ENCODE measurements around the gene CACNA1C.
"Not testable (repeated sequence)": the region's sequence is repeated elsewhere in the genome, so short reads cannot be mapped to it uniquely, and the experiment has no call there.

CACNA1C gene

GRCh38 chr12:2076728-2077127, 23.9 kb downstream of the CACNA1C start:
- DNase-seq = no peak

GRCh38 chr12:2080604-2081003, 27.8 kb downstream of the CACNA1C start:
- no peak for DNase-seq

DNA sequence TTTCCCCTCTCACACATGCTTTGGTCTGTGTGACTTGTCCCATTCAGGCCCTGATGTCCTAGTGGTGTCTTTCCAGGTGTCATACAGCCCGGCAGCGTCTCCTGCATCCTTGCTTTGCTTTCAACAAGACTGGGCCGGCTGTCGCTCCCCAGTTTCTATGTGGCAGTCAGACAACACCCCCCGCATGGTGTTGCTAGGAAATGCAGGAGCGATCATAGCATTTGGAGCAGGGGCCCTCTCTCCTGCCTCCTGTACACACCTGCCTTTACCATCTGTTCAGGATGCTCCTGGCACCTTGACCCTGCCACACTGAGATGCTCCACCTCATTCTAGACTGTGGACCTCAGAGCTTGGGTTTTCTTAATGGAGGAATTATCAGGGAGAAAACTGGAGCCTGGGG, 29.5 kb downstream of the CACNA1C start:
- no peak for DNase-seq

GRCh38 chr12:2083008-2083407, 30.2 kb downstream of the CACNA1C start:
- DNase-seq = no peak

GRCh38 chr12:2083561-2083960, 30.8 kb downstream of the CACNA1C start:
- DNase-seq = no peak

GRCh38 chr12:2084553-2085296, 31.9 kb downstream of the CACNA1C start:
- no peak for DNase-seq

DNA sequence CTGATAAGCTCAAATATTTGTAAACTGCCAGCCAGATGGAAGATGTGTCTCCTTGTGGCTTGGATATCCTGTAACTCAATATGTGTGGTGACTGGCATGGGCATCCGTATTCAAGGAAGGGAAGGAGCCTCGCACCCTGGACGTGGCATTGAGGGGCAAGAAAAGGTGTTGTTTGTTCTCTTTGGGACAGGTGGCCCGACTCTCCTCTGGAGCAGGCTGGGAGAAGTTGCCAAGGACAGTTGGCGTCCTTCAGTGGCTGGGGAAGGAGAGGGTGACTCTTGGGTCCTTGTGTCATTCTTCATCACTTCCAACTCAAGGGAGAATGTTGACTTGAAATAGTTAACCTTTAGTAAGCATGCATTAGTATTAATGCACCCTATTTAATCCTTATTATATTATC, 39.6 kb downstream of the CACNA1C start:
- no peak for DNase-seq

- no peak for DNase-seq
Observed at GRCh38 chr12:2092890-2093289, 40.1 kb downstream of the CACNA1C start.

DNA sequence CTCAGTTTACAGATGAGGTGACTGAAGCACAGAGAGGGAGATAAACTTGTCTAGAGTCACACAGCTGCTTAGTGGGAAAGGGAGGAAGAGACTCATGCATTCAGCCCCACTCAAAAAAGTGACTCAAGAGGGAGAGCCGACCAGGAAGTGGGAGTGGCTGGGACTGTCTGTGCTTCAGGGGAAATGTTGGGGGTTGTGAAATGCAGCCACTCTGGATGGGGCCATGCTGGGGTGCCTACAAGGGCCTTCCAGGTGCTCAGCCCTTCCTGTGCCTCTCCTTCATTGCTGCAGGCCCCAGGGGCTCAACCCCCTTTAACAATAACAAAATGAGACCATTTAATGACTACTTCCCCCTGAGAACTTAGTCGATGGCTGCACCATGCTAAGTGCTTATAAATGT, 41.8 kb downstream of the CACNA1C start:
- no peak for DNase-seq

DNA sequence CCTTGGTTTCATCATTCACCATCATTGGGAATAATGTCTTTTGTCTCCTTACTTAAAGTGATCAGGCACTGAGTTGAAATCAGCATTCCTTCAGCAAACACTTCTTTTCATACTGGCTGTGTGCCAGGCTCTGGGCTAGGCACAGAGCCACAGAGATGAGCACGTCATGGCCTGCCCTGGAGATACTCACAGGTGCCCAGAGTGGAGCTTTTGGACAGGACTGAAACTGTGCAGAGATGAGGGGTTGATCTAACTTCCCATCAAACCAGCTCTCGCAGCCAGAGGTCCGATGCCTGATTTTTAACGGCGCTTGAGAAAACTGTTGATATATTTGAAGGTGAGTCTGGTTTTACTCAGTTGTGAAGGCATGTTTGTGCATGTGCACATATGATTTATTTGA, 43.1 kb downstream of the CACNA1C start:
- no peak for DNase-seq

GRCh38 chr12:2097617-2098016, 44.8 kb downstream of the CACNA1C start:
- DNase-seq = no peak

DNA sequence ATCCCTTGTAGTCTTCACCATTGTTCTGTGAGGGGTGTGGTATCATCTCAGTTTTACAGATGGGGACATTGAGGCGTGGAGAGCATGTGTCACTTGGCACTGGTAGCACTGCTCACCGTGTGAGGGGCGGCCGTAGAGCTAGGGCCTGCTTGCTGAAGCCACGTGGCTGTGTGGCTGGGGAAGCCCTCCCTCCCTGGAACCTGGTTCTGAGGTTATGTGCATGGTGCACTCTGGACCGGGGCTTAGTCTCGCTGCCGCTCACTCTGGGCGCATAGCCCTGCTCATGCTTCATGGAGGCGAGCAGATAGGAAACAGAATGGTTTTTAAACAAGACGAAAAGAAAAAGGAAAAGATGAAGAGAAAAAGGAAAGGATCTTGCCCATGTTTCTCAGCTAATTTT, 46.1 kb downstream of the CACNA1C start:
- no peak for DNase-seq

DNA sequence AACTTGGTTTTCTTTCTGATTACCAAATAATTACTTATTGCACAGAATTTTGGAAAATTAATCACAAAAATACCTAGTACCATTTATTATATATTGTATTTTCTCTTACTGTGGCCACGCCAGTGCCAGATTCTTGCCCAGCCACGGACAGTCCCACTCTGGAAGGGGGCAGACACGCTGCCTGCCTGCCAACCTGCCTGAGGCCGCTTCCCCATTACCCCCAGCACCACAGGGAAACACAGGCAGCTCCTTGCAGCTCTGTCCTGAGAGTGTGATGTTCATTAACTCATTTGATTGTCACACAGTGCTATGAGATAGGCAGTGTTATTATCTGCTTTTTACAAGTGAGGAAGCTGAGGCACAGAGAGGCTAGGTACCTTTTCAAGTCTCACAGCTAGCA, 46.8 kb downstream of the CACNA1C start:
- no peak for DNase-seq

DNA sequence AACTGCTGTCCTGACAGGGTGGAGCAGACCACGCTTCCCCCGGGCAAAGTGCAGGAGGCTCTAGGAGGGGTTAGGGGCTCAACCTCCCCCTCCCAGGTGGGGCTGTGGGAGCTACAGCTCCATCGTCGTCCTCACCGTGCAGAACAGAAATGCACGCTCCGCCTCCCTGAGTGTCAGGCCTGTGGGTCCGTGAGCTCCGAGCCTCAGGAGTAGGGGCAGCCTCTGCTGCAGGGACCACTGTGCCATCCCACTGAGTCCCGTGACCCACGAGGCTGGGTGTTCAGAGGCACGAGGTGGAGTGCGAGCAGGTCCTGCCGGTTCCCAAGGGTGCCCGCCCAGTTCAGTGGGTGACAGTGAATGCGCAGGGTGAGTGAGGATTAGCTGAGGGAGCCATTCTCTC, 48.6 kb downstream of the CACNA1C start:
- no peak for DNase-seq

- no peak for DNase-seq
Observed at GRCh38 chr12:2101771-2102170, 49.0 kb downstream of the CACNA1C start.

DNA sequence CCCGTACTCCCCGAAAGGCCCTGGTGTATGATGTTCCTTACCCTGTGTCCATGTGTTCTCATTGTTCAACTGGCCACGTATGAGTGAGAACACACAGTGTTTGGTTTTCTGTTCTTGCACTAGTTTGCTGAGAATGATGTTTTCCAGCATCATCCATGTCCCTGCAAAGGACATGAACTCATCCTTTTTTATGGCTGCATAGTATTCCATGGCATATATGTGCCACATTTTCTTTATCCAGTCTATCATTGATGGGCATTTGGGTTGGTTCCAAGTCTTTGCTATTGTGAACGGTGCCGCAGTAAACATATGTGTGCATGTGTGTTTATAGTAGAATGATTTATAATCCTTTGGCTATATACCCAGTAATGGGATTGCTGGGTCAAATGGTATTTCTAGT, 49.9 kb downstream of the CACNA1C start:
- DNase-seq = not testable (repeated sequence)

GRCh38 chr12:2105387-2105786, 52.6 kb downstream of the CACNA1C start:
- DNase-seq = not testable (repeated sequence)

DNA sequence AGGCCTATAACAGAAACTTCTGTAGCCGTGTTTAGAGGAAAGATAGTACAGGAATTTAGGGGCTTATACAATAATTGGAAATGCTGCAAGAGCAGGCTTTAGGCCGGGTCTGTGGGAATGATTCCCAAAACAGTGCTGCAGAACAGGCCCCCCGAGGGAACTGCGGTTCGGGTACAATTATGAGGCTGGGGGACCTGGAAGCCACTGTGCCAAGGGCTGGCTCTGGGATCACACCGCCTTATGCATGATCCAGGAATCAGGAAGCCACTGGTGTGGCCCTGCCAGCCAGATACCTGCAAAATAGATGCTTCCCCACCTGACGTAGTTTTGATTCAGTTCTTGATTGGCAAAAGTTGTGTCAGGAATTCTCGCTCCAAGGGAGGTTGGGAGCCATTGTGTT, 55.4 kb downstream of the CACNA1C start:
- DNase-seq = no peak

GRCh38 chr12:2108975-2109671, 56.3 kb downstream of the CACNA1C start:
- no peak for DNase-seq

DNA sequence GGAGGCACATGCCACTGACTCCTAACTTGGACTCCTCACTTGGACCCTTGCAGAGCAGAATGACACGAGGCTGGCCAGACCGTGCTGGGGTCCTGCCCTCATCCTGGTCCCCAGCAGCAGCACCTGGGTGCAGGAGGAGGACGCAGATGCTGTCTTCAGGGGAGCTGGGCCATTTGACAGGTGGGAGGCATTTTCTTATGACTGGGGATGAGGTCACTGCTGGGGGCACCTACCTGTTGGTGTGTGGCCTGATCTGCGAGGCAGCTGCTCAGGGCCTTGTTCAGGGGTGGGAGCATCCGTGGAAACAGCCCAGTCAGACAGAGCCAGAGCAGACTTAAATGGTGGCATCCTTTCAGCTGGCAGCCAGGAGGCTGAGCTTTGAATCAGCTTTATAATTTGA, 57.3 kb downstream of the CACNA1C start:
- DNase-seq = no peak

GRCh38 chr12:2110849-2111566, 58.2 kb downstream of the CACNA1C start:
- no peak for DNase-seq

GRCh38 chr12:2111826-2112225, 59.0 kb downstream of the CACNA1C start:
- no peak for DNase-seq

DNA sequence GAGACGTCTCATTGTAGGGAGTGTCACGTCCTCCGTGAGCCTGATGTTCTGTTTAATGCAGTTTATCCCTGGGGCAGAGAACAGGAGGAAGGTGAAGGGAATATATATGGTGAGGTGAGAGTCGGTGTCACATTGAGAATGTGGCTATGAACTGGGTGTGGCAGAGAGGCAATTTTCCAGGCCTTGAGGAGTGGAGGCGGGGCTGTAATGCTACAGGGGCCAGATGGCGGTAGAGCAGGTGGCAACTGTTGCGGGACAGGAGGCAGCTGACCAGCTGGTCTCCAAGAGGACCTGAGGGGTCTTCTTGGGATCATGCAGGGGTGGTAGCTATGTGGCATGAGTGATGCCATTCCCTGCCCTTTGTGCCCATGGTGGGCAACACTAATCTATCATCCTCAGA, 59.6 kb downstream of the CACNA1C start:
- no peak for DNase-seq

Data from activated CD8-positive, alpha-beta memory T cell treated with anti-CD3 and anti-CD28 coated beads, Interleukin-2, amount 50 U/mL, for 48 hours (primary cell).